Mesendoderm (in vitro differentiated cells): ENCODE measurements around the gene SNAPC4.
"Not testable (repeated sequence)": the region's sequence is repeated elsewhere in the genome, so short reads cannot be mapped to it uniquely, and the experiment has no call there.

Experiments used
- DNase-seq: peaks from one replicate; pipeline ENCODE4 v3.0.0; 2013
- H2AK5ac ChIP-seq: 2 replicates; pipeline ENCODE4 v1.6.1; 2013; ENCODE audit warnings: low read length, inconsistent platforms
- H2BK120ac ChIP-seq: 2 replicates; pipeline ENCODE4 v1.6.1; 2013; ENCODE audit warnings: low read depth, mild to moderate bottlenecking, low read length, moderate library complexity, mixed read lengths
- H2BK15ac ChIP-seq: replicated peaks from 2 replicates; pipeline ENCODE4 v1.6.1; 2013; ENCODE audit warnings: low read depth, mild to moderate bottlenecking, moderate library complexity
- H2BK5ac ChIP-seq: 2 replicates; pipeline ENCODE4 v1.6.1; 2013; ENCODE audit warnings: low read length, inconsistent platforms
- H3K18ac ChIP-seq: 2 replicates; pipeline ENCODE4 v1.6.1; 2013; ENCODE audit warnings: mild to moderate bottlenecking, low read length, mixed read lengths
- H3K23ac ChIP-seq: one replicate; pipeline ENCODE4 v1.6.1; 2013; ENCODE audit warnings: low read length
- H3K27ac ChIP-seq: 2 replicates; pipeline ENCODE4 v1.5.1; 2013; ENCODE audit warnings: low read depth, mild to moderate bottlenecking, inconsistent platforms, low read length, moderate library complexity
- H3K27me3 ChIP-seq: 2 replicates; pipeline ENCODE4 v1.6.1; 2013; ENCODE audit warnings: low read length, control low read depth, mild to moderate bottlenecking, inconsistent platforms; ENCODE audit not compliant: insufficient read depth, poor library complexity
- H3K36me3 ChIP-seq: 2 replicates; pipeline ENCODE4 v1.6.1; 2013; ENCODE audit warnings: low read length, inconsistent platforms; ENCODE audit not compliant: control insufficient read depth, insufficient read depth
- H3K4ac ChIP-seq: one replicate; pipeline ENCODE4 v1.6.1; 2013; ENCODE audit warnings: low read depth, mild to moderate bottlenecking, low read length, moderate library complexity
- H3K4me1 ChIP-seq: 2 replicates; pipeline ENCODE4 v1.6.1; 2013; ENCODE audit warnings: low read depth, low read length, inconsistent platforms; ENCODE audit not compliant: control insufficient read depth
- H3K4me2 ChIP-seq: 2 replicates; pipeline ENCODE4 v1.6.1; 2013; ENCODE audit warnings: low read length
- H3K4me3 ChIP-seq: 2 replicates; pipeline ENCODE4 v1.5.1; 2013; ENCODE audit warnings: mild to moderate bottlenecking, low read length
- H3K56ac ChIP-seq: one replicate; pipeline ENCODE4 v1.6.1; 2013; ENCODE audit warnings: low read length
- H3K79me1 ChIP-seq: 2 replicates; pipeline ENCODE4 v1.6.1; 2013; ENCODE audit warnings: low read length, inconsistent platforms
- H3K79me2 ChIP-seq: 2 replicates; pipeline ENCODE4 v1.6.1; 2013; ENCODE audit warnings: mild to moderate bottlenecking, low read length; ENCODE audit not compliant: control insufficient read depth, insufficient read depth
- H3K9ac ChIP-seq: 2 replicates; pipeline ENCODE4 v1.6.1; 2013; ENCODE audit warnings: low read length, inconsistent platforms
- H4K5ac ChIP-seq: one replicate; pipeline ENCODE4 v1.6.1; 2013; ENCODE audit warnings: low read length
- H4K8ac ChIP-seq: one replicate; pipeline ENCODE4 v1.6.1; 2013; ENCODE audit warnings: low read depth, mild to moderate bottlenecking, control low read depth, low read length, moderate library complexity
- WGBS: extraction: QIAGEN DNeasy Blood & Tissue Kit; methylation state at CpG from one replicate; pipeline ENCODE4 v1.1.7; 2013; ENCODE audit warnings: low lambda C conversion rate, missing lambda C conversion rate; ENCODE audit not compliant: insufficient coverage; ENCODE audit errors: extremely low coverage; 5-methylcytosine and 5-hydroxymethylcytosine counted together

SNAPC4 gene

DNA sequence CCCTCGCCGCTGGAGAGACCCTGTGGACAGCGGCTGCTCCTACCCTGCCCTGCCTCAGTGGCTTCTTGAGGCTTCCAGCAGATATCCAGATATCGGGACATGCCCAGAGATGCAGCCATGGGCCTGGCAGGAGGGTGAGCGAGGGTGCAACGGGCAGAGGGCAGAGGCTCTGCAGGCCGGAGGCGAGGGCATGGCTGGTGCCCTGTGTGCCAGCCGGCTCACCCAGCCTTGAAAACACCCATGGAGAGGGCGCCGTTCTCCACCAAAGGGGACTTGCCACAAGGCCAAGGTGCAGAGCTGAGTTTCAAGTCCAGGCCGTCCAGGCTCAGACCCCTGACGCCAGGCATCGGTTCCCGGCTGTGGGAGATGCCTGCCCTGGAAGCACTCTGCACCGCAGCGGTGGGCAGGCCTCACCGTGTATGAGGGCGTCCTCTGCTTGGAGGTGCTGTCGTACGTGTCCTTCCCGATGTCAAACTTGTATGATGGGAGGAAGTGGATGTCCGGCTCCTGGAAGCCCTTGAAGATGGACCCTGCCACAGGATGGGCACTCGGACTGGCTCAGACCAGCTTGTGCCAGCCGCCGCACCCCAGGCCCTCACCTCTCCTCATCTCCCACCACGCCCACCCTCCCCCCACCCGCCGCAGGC, 30.7 kb upstream of the SNAPC4 start:
- Histone ChIP-seq H3K36me3 (no peaks in the 10 kb centered on the region), H3K79me2 (peaks cover 3% of the 10 kb centered on the region), H3K4me3 (no peak overlapping the region), H3K56ac (no peak overlapping the region), H2BK5ac (no peak overlapping the region), H3K23ac (no peak overlapping the region), H3K4me1 (no peaks in the 10 kb centered on the region), H2BK120ac (no peak overlapping the region), H3K79me1 (peaks cover 1% of the 10 kb centered on the region), H3K4ac (no peak overlapping the region), H2AK5ac (no peak overlapping the region), H3K27ac (no peak overlapping the region), H4K8ac (no peak overlapping the region), H3K9ac (no peak overlapping the region), H4K5ac (no peak overlapping the region), H3K4me2 (no peak overlapping the region), H3K27me3 (no peaks in the 10 kb centered on the region), H2BK15ac (no peak overlapping the region), H3K18ac (no peak overlapping the region)
- no CpG with 5 or more reads among the region's 29 CpGs for WGBS
- no peak for DNase-seq

DNA sequence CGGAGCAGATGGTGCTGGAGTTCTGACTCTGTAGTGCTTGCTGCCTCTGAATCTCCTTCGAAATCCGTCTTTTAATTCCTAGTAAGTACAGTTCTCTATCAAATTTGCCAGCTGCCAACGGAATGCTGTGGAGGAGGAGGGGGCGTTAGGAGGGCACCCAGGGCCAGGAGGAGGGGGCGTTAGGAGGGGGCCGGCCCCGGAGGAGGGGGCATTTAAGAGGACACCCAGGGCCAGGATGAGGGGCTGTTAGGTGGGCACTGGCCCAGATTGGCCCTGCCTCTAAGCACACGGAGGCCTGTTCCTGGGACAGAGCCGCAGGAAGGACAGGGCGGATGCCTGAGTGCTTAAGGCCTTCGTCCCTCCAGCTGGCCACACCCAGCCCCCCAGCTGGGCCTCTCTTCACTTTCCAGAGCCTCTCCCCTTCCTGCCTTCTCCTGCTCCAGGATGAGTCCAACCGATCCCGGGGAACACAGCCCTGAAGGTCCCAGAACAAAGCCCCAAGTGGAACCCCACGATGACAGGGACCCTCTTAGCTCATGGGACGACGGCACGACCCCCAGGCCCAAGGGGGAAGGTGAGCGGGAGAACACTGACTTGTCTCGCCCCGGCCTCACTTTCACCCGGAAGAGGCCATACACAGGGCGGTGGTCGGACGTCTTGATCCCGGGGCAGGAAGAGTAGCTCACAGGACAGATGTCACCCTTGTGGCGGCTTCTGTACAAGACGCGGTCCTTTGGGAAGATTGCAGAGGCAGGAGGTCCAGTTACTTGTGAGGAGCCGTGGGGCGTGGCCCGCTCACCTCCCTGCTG, 29.9 kb upstream of the SNAPC4 start:
- H3K4me3 ChIP-seq: no peak overlapping the region
- no peaks in the 10 kb centered on the region for H3K27me3 ChIP-seq
- H4K8ac ChIP-seq: no peak overlapping the region
- no peak overlapping the region for H3K56ac ChIP-seq
- no peak overlapping the region for H2BK15ac ChIP-seq
- no peaks in the 10 kb centered on the region for H3K79me2 ChIP-seq
- H3K4me2 ChIP-seq: no peak overlapping the region
- no peak overlapping the region for H2AK5ac ChIP-seq
- no peaks in the 10 kb centered on the region for H3K36me3 ChIP-seq
- no peaks in the 10 kb centered on the region for H3K4me1 ChIP-seq
- DNase-seq: no peak
- H3K23ac ChIP-seq: no peak overlapping the region
- H3K4ac ChIP-seq: no peak overlapping the region
- no peak overlapping the region for H3K27ac ChIP-seq
- H3K79me1 ChIP-seq: peaks cover 1% of the 10 kb centered on the region
- H3K9ac ChIP-seq: no peak overlapping the region
- no peak overlapping the region for H3K18ac ChIP-seq
- no peak overlapping the region for H2BK5ac ChIP-seq
- no CpG with 5 or more reads among the region's 32 CpGs for WGBS
- no peak overlapping the region for H2BK120ac ChIP-seq
- no peak overlapping the region for H4K5ac ChIP-seq

DNA sequence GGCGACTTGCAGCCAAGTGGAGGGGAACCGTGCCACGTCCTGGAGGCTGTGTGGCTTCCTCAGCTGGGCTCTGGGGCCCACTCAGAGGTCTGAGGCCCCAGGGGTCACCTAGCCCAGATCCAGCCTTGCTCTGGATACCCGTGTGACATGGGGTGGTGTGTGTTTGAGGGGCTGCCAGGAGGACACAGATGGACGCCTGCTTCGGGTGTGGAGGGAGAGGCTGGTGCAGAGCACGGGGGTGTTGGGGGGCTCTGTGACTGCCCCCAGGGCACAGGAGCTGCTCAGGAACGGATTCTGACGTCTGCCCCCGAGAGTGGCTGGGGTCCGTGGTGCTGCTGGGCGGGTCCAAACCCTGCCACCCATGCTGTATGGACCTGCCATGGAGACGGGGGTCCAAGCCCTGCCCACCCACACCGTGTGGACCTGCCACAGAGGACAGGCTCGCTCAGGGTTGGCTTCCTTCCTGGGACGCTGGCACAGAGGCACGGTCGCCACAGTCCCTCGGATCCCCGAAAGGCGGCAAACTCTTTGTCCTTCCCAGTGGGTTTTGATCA, 29.2 kb upstream of the SNAPC4 start:
- H3K23ac ChIP-seq: no peak overlapping the region
- no peaks in the 10 kb centered on the region for H3K36me3 ChIP-seq
- no peak overlapping the region for H2BK120ac ChIP-seq
- no peak for DNase-seq
- H3K4me2 ChIP-seq: no peak overlapping the region
- no CpG with 5 or more reads among the region's 21 CpGs for WGBS
- H3K56ac ChIP-seq: no peak overlapping the region
- H3K27me3 ChIP-seq: no peaks in the 10 kb centered on the region
- H3K4me3 ChIP-seq: no peak overlapping the region
- H4K8ac ChIP-seq: no peak overlapping the region
- no peak overlapping the region for H3K9ac ChIP-seq
- no peak overlapping the region for H4K5ac ChIP-seq
- H3K79me2 ChIP-seq: no peaks in the 10 kb centered on the region
- H3K79me1 ChIP-seq: no peaks in the 10 kb centered on the region
- no peak overlapping the region for H3K27ac ChIP-seq
- no peak overlapping the region for H3K4ac ChIP-seq
- H3K4me1 ChIP-seq: no peaks in the 10 kb centered on the region
- H3K18ac ChIP-seq: no peak overlapping the region
- H2BK15ac ChIP-seq: no peak overlapping the region
- H2AK5ac ChIP-seq: no peak overlapping the region
- H2BK5ac ChIP-seq: no peak overlapping the region

DNA sequence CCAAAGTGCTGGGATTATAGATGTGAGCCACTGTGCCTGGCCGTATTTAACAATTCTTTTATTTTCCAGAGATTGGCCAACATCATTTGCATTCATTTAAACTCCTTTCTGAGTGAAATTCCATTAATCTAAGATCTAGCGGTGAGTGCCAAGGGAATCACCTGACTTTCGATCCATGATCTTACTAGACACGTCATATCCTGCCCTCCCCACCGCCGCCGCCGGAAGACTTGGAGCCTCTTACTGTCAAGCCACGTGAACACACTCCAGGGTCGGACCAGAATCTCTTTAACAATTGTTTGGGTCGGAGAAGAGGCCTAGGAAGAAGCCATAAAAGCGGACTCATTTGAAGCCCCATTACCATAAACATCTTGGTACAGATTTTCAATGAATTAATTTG, 26.8 kb upstream of the SNAPC4 start:
- Histone ChIP-seq H2BK120ac (no peak overlapping the region), H3K56ac (no peak overlapping the region), H3K18ac (no peak overlapping the region), H3K4me3 (no peak overlapping the region), H3K27me3 (no peaks in the 10 kb centered on the region), H3K23ac (no peak overlapping the region), H3K27ac (no peak overlapping the region), H4K8ac (no peak overlapping the region), H3K9ac (no peak overlapping the region), H3K4me2 (no peak overlapping the region), H3K4me1 (no peaks in the 10 kb centered on the region), H2AK5ac (no peak overlapping the region), H2BK15ac (no peak overlapping the region), H2BK5ac (no peak overlapping the region), H3K79me2 (no peaks in the 10 kb centered on the region), H3K79me1 (no peaks in the 10 kb centered on the region), H3K4ac (no peak overlapping the region), H3K36me3 (peaks cover 3% of the 10 kb centered on the region), H4K5ac (no peak overlapping the region)
- no CpG with 5 or more reads among the region's 12 CpGs for WGBS
- no peak for DNase-seq

DNA sequence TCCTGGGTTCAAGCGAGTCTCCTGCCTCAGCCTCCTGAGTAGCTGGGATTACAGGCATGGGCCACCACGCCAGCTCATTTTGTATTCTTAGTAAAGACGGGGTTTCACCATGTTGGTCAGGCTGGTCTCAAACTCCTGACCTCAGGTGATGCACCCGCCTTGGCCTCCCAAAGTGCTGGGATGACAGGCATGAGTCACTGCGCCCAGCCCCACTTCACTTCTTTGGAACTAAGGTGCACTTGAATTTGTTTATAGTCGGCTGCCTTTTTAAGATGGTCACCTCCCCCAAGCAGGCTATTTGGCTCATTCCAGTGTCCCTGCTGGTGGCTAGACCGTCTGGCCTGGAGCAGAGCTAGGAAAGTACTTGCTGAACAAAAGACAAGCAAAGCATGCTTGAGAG, 25.4 kb upstream of the SNAPC4 start:
- not testable (repeated sequence) for H3K27ac ChIP-seq, H4K8ac ChIP-seq, H3K4me1 ChIP-seq, H3K27me3 ChIP-seq, H2BK120ac ChIP-seq, H4K5ac ChIP-seq, H3K4me3 ChIP-seq, H3K18ac ChIP-seq, H3K4me2 ChIP-seq, H3K4ac ChIP-seq, H3K56ac ChIP-seq, H2AK5ac ChIP-seq, H3K23ac ChIP-seq, H3K36me3 ChIP-seq, H3K79me1 ChIP-seq, H2BK15ac ChIP-seq, DNase-seq, H3K9ac ChIP-seq, H2BK5ac ChIP-seq, H3K79me2 ChIP-seq
- no CpG with 5 or more reads among the region's 7 CpGs for WGBS
